Psoas muscle (tissue), 8 donors: ENCODE results near the gene SDSL. TPM values are rescaled to one million over a fixed set of nuclear protein-coding genes. Genes with fewer than 3 reads are reported as not detected.

ENCODE experiments used
- ATAC-seq, 4 donors: fragments of 200-7000 bp; cut with Tn5 transposase; one replicate each; pipeline ENCODE4 v1.9.1; 2020; ENCODE audit warnings: moderate library complexity in 3 of 4, mild to moderate bottlenecking in 2 of 4
- DNase-seq, 2 donors: peaks; one replicate each; pipeline ENCODE4 v3.0.0-alpha.2; 2020
- H3K27ac ChIP-seq: fragments of 200-600 bp; one replicate; pipeline ENCODE4 v1.8.0; 2022
- H3K27me3 ChIP-seq, 3 donors: fragments of 200-600 bp in 1 of 3; one replicate each; pipeline versions ENCODE4 v1.6.1 to v1.8.0; 2013 to 2022; ENCODE audit warnings: low read length in 2 of 3, mild to moderate bottlenecking in 2 of 3, moderate library complexity in 1 of 3; ENCODE audit not compliant: insufficient read depth in 3 of 3
- H3K36me3 ChIP-seq, 2 donors: fragments of 200-600 bp in 1 of 2; one replicate each; pipeline versions ENCODE4 v1.6.1 to v1.8.0; 2013 to 2022; ENCODE audit warnings: low read depth in 1 of 2, mild to moderate bottlenecking in 1 of 2, moderate library complexity in 1 of 2; ENCODE audit not compliant: insufficient read depth in 1 of 2
- H3K4me1 ChIP-seq: fragments of 200-600 bp; one replicate; pipeline ENCODE4 v1.8.0; 2022
- H3K4me3 ChIP-seq: fragments of 200-600 bp; one replicate; pipeline ENCODE4 v1.8.0; 2022; ENCODE audit warnings: mild to moderate bottlenecking
- H3K9me3 ChIP-seq: fragments of 200-600 bp; one replicate; pipeline ENCODE4 v1.8.0; 2022
- CTCF ChIP-seq: fragments of 200-600 bp; IDR thresholded peaks from one replicate; pipeline ENCODE4 v1.8.0; 2022; ENCODE audit warnings: antibody characterized with exemption
- WGBS, 3 donors: extraction: QIAGEN DNeasy Blood & Tissue Kit; methylation state at CpG; one replicate each; pipeline versions ENCODE4 v1.1.6 to v1.1.7; 2013; 5-methylcytosine and 5-hydroxymethylcytosine counted together
- intact Hi-C, 2 donors: fragments of 100-400 bp; cut with DNase I; formaldehyde crosslinking; loops; one replicate each; pipeline versions ENCODE4 v1.11.0 to v1.14.2; 2022
- polyA plus RNA-seq, 3 donors: library from polyadenylated mRNA; stranded (reverse); fragments of 200-250 nt; gene quantifications; one replicate each; pipeline ENCODE4 v1.2.3, GENCODE V29; 2013
- total RNA-seq, 4 donors: library from RNA; stranded (reverse); fragmentation: NEBNext Ultra II Directional in 2 of 4; extraction: Animal tissue kit (Norgen Biotek cat#: 25700) in 2 of 4; gene quantifications; one replicate each; pipeline versions ENCODE4 v1.2.1 to v1.2.4, GENCODE V29; 2021 to 2023
- donor health status: healthy with polysubstance abuse.
- donor health status: DM: no; HTN: no; CAD: no; lungs with moderate emphysema.
- donor health status: Bipolar disorder and iron deficiency.
- donor health status: healthy.
- donor health status: DM: yes; HTN: yes; CAD: no.
- donor health status: DM: no; HTN: no; CAD: no.
- donor health status: DM: no; HTN: no; CAD: no.
- donor health status: DM: yes; HTN: yes; CAD: no.

The SDSL gene
- total and polyA plus RNA-seq, 7 donors, result 0.48 to 6.0 (median 0.97) TPM

- H3K4me1 ChIP-seq, result peaks cover 17% of the 10 kb centered on the region
- no peak overlapping the region for H3K27ac ChIP-seq
- H3K27me3 ChIP-seq, result peaks cover 9 to 100% (median 54%) of the 10 kb centered on the region in 3 donors
- no peak for TF ChIP-seq CTCF
- DNase-seq (no peak), ATAC-seq (no peak)
- H3K4me3 ChIP-seq, result no peak overlapping the region
- intact Hi-C loops, result no loop called here
- H3K36me3 ChIP-seq, result no peaks in the 10 kb centered on the region
- H3K9me3 ChIP-seq, result no peaks in the 10 kb centered on the region
- WGBS, 3 donors, result 2 to 4% (median 3%) methylated on average over 25 to 26 of the region's 26 CpGs
Measured at GRCh38 chr12:113466454-113467141, 44.4 kb downstream of the SDSL start.

- Histone ChIP-seq H3K27ac (no peak overlapping the region), H3K9me3 (no peaks in the 10 kb centered on the region), H3K4me3 (peak overlapping the region; percentile 52), H3K4me1 (peaks cover 17% of the 10 kb centered on the region), H3K27me3 (peaks cover 9 to 100% (median 54%) of the 10 kb centered on the region in 3 donors), H3K36me3 (no peaks in the 10 kb centered on the region)
- no peak for ATAC-seq
- DNase-seq, result no peak
- no peak for TF ChIP-seq CTCF
- intact Hi-C loops, result no loop called here
- WGBS, 3 donors, result 0 to 2% (median 1%) methylated on average over 30 to 31 of the region's 31 CpGs
Measured at GRCh38 chr12:113467142-113467501, 44.9 kb downstream of the SDSL start.

GRCh38 chr12:113467502-113468364 is 45.6 kb downstream of the SDSL start:
- H3K27ac ChIP-seq, result no peak overlapping the region
- no peaks in the 10 kb centered on the region for H3K36me3 ChIP-seq
- no peak for ATAC-seq
- DNase-seq, result no peak
- H3K4me3 ChIP-seq, result peak overlapping the region; percentile 52
- intact Hi-C loops, result no loop called here
- H3K4me1 ChIP-seq, result peaks cover 17% of the 10 kb centered on the region
- no peak for TF ChIP-seq CTCF
- 1% methylated on average over 66 to 78 of the region's 78 CpGs for WGBS, 3 donors
- H3K9me3 ChIP-seq, result no peaks in the 10 kb centered on the region
- H3K27me3 ChIP-seq, result peaks cover 9 to 100% (median 56%) of the 10 kb centered on the region in 3 donors

- H3K4me1 ChIP-seq, result peaks cover 17% of the 10 kb centered on the region
- no peak for DNase-seq
- H3K27ac ChIP-seq, result no peak overlapping the region
- H3K27me3 ChIP-seq, result peaks cover 9 to 100% (median 53%) of the 10 kb centered on the region in 3 donors
- WGBS, 3 donors, result 2% methylated on average over 32 to 38 of the region's 38 CpGs
- TF ChIP-seq CTCF, result no peak
- ATAC-seq, result no peak
- H3K4me3 ChIP-seq, result no peak overlapping the region
- intact Hi-C loops, result no loop called here
- H3K36me3 ChIP-seq, result no peaks in the 10 kb centered on the region
- H3K9me3 ChIP-seq, result no peaks in the 10 kb centered on the region
Measured at GRCh38 chr12:113468365-113469223, 46.4 kb downstream of the SDSL start.
